ENCODE measurements around the gene GABRG3. TPM values are rescaled to one million over a fixed set of nuclear protein-coding genes. Genes with fewer than 3 reads are reported as not detected.

GABRG3 gene
- total and polyA plus RNA-seq, 3 donors from 2014 or later, result 3.7 to 13.4 (median 6.9) TPM

DNA sequence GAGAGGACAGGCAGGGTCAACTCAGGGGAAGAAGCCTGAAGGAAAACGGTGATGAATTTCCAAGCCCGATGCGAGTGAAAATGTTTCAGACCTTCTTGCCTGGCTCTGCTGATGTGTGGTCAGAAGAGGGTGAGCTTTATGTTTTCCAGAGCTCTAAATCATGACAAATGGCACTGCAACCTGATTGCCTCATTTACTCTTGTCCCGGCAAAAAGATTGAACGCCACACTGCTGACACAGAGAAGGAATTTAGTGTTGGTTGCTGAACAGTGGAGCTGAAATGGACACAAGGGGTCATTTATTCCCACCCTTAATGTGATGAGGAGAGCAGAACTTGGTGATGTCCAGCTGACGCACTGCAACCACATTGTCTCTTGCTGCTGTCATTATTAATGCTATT, 36.1 kb upstream of the GABRG3 start:
- no peaks in the 10 kb centered on the region for H3K36me3 ChIP-seq (ENCODE audit: low read depth, missing control alignments)
- 80 to 84% methylated on average over 6 of the region's 6 CpGs for WGBS, 2 donors
- no peaks in the 10 kb centered on the region for H3K9me3 ChIP-seq
- TF ChIP-seq, protein P1, sequence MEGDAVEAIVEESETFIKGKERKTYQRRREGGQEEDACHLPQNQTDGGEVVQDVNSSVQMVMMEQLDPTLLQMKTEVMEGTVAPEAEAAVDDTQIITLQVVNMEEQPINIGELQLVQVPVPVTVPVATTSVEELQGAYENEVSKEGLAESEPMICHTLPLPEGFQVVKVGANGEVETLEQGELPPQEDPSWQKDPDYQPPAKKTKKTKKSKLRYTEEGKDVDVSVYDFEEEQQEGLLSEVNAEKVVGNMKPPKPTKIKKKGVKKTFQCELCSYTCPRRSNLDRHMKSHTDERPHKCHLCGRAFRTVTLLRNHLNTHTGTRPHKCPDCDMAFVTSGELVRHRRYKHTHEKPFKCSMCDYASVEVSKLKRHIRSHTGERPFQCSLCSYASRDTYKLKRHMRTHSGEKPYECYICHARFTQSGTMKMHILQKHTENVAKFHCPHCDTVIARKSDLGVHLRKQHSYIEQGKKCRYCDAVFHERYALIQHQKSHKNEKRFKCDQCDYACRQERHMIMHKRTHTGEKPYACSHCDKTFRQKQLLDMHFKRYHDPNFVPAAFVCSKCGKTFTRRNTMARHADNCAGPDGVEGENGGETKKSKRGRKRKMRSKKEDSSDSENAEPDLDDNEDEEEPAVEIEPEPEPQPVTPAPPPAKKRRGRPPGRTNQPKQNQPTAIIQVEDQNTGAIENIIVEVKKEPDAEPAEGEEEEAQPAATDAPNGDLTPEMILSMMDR (IDR thresholded peaks at IDR 0.05), result no peak
- no peak for TF ChIP-seq POLR2A (IDR thresholded peaks at IDR 0.05)
- no peak overlapping the region for H3K4me3 ChIP-seq
- no peak overlapping the region for H3K27ac ChIP-seq
- intact Hi-C loops (cut with DNase I; ENCODE audit: low total_unique reads), result no loop called here
- no peak for DNase-seq
- H3K4me1 ChIP-seq, result no peaks in the 10 kb centered on the region
- H3K27me3 ChIP-seq, result no peaks in the 10 kb centered on the region

DNA sequence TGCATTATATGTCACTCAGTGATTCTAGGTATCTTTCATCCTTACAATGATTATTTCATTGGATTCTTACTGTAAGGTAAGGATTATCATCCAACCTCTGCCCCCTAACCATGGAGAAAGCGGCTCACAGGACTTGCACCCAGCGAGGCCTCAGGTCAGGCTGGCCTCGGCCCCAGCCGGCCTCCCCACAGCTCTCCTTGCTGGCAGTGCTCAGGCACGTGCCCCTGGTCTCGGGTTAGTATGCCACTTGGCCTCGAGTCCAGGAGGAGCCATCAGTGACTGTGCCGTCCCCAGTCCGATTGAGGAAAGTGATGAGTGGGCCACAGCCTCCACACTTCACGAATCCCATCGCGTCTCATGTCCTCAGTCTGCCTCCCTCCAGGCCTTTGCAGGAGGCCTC, 35.7 kb upstream of the GABRG3 start:
- H3K27ac ChIP-seq, result no peak overlapping the region
- H3K4me3 ChIP-seq, result no peak overlapping the region
- H3K4me1 ChIP-seq, result no peaks in the 10 kb centered on the region
- no peaks in the 10 kb centered on the region for H3K9me3 ChIP-seq
- 94 to 97% methylated on average over 12 of the region's 12 CpGs for WGBS, 2 donors
- H3K27me3 ChIP-seq, result no peaks in the 10 kb centered on the region
- TF ChIP-seq POLR2A (IDR thresholded peaks at IDR 0.05), result no peak
- TF ChIP-seq, protein P1 (IDR thresholded peaks at IDR 0.05), result no peak
- H3K36me3 ChIP-seq (ENCODE audit: low read depth, missing control alignments), result no peaks in the 10 kb centered on the region
- intact Hi-C loops (cut with DNase I; ENCODE audit: low total_unique reads), result no loop called here
- no peak for DNase-seq

DNA sequence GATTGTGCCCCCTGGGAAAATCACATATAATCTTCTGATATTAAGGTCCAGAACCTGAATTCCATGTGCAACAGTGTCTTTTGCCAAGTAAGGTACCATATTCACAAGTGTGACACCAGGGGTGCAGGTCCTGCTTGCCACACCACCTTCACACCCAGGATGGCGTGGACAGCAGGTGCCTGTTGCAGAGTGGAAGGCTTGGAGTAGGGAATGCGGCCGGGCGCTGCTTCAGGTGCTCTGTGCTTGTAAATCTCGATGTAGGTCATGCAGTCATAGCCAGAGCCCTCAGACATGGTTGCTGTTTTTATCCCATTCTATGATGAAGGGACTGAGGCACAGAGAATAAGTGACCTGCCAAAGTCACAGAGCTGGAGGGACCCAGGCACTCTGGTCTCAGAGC, 34.5 kb upstream of the GABRG3 start:
- no peaks in the 10 kb centered on the region for H3K36me3 ChIP-seq (ENCODE audit: low read depth, missing control alignments)
- H3K27ac ChIP-seq, result no peak overlapping the region
- no peak for DNase-seq
- no peaks in the 10 kb centered on the region for H3K4me1 ChIP-seq
- 82 to 97% methylated on average over 5 of the region's 5 CpGs for WGBS, 2 donors
- no peaks in the 10 kb centered on the region for H3K27me3 ChIP-seq
- H3K4me3 ChIP-seq, result no peak overlapping the region
- H3K9me3 ChIP-seq, result no peaks in the 10 kb centered on the region
- TF ChIP-seq, protein P1 (IDR thresholded peaks at IDR 0.05), result no peak
- no peak for TF ChIP-seq POLR2A (IDR thresholded peaks at IDR 0.05)
- intact Hi-C loops (cut with DNase I; ENCODE audit: low total_unique reads), result no loop called here

DNA sequence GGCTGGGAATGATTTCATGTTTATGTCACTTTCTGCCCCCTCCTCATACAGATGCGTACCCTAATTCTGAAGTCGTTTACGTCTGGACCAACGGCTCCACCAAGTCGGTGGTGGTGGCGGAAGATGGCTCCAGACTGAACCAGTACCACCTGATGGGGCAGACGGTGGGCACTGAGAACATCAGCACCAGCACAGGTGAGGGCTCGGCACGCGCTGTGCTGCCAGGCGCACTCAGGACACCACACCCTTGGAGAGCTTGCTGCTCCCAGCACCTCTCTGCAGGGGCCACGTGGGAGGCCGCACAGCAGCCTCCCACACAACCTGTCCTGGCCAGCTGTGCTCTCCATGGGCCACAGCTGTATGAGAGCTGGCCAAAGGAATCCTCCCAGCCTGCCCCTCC, 33.8 kb upstream of the GABRG3 start:
- TF ChIP-seq, protein P1 (IDR thresholded peaks at IDR 0.05), result no peak
- no peak for TF ChIP-seq POLR2A (IDR thresholded peaks at IDR 0.05)
- no peak overlapping the region for H3K4me3 ChIP-seq
- H3K36me3 ChIP-seq (ENCODE audit: low read depth, missing control alignments), result no peaks in the 10 kb centered on the region
- no peak for DNase-seq
- no peaks in the 10 kb centered on the region for H3K9me3 ChIP-seq
- WGBS, 2 donors, result 88 to 89% methylated on average over 11 to 13 of the region's 13 CpGs
- no peaks in the 10 kb centered on the region for H3K27me3 ChIP-seq
- H3K27ac ChIP-seq, result no peak overlapping the region
- H3K4me1 ChIP-seq, result no peaks in the 10 kb centered on the region
- intact Hi-C loops (cut with DNase I; ENCODE audit: low total_unique reads), result no loop called here

DNA sequence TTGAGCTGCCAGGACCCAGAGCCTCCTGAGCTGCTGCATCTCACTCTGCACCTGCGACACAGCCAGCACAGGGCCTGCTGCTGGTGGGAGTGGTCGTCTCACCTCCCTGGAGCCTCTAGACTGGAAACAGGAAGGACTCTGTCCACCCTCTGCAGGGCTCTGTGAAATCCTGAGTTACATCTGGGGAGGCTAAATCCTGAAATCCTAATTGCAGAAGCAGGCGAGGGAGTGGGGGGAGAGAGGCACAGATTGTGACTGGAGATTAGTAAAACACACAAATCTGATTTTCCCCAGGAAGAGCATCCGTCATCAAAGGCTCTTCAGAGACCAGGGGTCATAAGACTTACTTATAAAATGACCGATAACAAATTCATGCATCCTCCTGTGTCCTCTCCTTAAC, 31.6 kb upstream of the GABRG3 start:
- Histone ChIP-seq H3K36me3 (ENCODE audit: low read depth, missing control alignments) (no peaks in the 10 kb centered on the region), H3K27me3 (no peaks in the 10 kb centered on the region), H3K4me1 (no peaks in the 10 kb centered on the region), H3K27ac (no peak overlapping the region), H3K4me3 (no peak overlapping the region), H3K9me3 (no peaks in the 10 kb centered on the region)
- DNase-seq, result no peak
- TF ChIP-seq, protein P1 (IDR thresholded peaks at IDR 0.05), result no peak
- TF ChIP-seq POLR2A (IDR thresholded peaks at IDR 0.05), result no peak
- intact Hi-C loops (cut with DNase I; ENCODE audit: low total_unique reads), result no loop called here
- whole genome bisulfite sequencing, 2 donors, result 72 to 74% methylated on average over 3 to 5 of the region's 5 CpGs
